HG03565 (cell line): Measurements from ENCODE around the gene C16orf74.

Experiments
- ATAC-seq: cut with Tn5 transposase; IDR thresholded peaks from one replicate; pipeline ENCODE4 v1.9.1; 2021; ENCODE audit warnings: mild to moderate bottlenecking, moderate library complexity; ENCODE audit not compliant: unreplicated experiment

The C16orf74 gene

DNA sequence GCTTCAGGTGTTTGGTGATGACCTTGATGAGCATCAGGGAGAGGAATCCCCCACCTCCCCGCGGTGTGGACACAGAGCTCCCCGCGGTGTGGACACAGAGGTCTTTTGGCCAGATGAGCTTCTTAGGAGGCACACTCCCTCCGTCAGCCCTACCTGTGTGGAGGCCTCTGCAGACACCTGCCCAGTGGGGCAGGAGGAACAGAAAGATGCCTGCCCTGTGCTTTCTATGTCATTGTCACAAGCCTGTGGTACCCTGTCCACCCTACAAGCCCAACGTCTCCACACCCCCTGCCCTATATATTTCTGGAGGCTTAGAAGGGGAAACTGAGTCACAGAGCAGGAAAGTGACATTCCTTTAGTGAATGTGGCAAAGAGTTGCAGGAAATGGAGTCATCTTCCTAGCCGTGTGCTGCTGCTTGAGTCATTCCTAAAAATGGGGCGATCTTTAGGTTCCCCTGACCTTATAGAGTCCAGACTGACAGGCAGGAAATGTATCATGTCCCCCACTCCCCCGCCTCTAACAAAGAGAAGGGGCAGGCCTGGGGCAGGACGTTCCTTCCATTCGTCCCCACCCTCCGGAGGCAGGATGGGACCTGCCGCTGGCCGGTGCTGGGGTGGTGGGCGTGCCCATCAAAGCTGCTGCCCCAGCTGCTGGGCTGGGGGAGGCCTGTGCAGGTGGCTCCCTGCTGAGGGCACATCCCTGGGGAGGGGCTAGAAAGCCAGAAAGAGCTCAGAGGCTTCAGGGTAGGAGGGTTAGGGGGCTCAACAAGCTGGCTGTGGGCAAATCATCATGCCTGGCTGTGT lies 1.0 kb upstream of the C16orf74 start:
- ATAC-seq, result no peak

DNA sequence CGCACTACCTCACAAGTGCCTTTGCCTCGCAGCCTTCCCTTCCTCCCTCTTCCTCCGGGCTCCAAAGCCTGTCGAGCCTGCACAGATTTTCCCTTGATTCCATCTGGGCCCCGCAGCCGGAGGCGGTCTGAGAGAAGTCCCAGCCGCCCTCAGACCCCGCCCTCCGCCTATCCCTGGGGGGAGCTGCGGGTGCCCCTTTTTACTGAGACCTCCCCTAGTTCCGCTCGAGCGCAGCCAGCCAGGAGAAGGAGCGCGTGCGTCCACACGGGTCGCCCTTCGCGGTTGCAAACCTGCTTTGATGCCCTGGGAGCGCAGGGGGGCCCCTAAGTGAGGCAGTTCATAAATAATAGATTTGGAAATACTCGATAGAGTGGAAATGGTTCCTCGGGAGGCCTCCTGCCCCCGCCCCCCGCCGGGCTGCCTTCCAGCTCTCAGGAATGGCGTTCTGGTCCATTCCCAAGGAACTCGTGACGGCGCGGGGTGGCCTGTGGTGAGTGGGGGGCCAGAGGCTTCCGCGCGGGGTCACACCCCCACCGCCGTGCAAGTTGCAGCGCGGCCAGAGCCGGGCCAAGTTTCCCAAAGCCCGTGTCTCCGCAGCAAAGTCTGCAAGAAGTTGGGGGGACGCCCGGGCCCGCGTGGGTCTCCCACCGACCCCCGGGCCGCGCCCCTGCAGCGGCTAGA lies 610 bp downstream of the C16orf74 start:
- no peak for ATAC-seq

DNA sequence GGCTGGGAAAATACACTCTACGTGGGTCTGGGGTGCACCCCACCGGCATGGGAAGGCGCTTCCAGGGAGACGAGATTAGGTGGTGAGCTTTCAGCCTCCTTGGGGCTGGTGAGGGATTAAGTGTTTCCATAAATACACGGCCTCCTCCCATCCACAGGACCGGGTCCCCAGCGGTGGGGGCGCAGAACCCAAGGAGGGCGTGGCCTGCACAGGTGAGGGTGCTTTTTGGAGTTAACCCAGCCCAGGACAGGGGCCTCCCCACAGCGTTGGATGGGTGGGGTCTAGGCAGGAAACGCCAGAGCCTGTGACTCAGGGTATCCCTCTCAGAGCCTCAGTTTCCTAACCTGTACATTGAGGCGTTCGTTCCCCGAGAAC lies 1.1 kb downstream of the C16orf74 start:
- no peak for ATAC-seq

DNA sequence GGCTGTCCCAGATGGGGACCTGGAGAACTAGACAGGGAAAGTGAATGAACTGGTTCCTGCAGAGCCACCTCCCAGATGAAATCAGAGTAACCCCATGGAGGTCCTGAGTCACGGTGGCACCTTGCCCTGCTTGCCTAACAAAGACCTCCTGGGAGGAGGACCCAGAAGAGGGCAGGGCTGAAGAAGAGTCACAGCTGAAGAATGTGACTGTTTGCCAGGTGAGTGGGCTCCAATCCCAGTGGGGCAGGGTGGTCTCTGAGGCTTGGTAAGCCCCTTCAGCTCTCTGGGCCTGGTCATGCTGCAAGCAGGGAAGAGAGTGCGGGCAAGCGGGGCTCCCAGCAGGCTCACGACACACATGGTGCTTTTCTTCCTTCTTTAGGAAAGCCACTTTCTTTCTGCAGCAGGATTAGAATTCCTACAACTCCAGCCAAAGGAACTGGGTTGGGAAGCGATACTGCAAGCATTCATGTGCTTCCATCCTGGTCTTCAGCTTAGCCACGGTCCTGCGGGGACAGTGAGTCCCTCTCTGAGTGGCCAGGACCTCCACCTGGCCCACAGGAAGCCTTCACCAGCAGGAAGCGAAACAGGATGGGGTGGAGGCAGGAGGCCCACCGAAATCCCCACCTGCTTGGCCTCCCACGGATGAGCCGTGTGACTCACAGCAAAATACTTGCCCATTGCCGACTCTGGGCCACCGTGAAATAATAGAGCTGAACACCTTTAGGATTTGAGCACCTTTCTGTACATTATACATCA lies 4.3 kb downstream of the C16orf74 start:
- ATAC-seq, result no peak

DNA sequence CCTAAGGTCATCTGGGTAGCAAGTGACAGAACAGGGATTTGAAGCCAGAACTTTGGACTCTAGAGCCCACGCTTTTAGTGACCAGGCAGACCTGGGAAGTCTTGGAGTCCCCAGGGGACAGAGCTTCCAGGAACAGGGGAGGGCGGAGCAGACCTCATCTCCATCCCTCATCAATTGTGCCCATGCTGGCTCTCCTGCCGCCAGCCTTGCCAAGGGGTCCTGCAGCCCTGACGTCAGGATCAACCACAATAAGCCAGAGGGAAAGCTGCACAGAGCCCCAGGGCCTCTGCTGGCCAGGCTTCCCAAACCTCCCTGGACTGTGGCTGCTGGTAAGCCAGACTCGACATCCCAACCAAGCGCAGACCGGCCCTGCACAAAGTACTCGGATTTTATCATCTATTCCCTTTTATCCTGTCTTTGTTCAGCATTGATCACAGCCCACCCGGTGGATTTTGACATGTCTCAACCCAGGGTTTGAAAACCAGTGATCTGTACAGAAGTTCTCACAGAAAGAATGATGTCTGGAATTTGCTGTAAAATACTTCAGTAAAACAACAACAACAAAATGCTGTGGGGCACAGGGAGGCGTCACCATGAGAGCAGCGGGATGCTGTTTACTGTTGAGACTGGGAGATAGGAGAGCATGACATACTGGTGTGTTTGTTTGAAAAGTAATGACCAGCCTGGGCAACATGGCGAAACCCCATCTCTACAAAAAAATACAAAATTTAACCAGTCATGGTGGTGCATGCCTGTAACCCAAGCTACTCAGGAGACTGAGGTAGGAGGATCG lies 11.8 kb downstream of the C16orf74 start:
- ATAC-seq, result no peak

DNA sequence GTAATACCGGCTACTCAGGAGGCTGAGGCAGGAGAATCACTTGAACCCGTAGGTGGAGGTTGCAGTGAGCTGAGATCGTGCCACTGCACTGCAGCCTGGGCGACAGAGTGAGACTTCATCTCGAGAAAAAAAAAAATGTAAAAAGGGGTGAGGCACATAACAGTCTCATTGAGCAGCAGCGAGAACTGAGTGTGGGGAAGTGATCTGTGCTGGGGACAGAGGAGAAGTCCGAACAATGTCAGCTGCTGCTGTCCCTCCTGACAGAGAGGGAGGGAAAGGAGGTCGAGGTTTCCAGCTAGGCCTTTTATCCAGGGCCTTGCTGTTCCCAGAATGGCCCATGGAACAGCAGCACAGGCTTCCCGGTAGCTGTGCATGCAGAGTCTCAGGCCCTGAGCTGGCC lies 14.0 kb downstream of the C16orf74 start:
- no peak for ATAC-seq

DNA sequence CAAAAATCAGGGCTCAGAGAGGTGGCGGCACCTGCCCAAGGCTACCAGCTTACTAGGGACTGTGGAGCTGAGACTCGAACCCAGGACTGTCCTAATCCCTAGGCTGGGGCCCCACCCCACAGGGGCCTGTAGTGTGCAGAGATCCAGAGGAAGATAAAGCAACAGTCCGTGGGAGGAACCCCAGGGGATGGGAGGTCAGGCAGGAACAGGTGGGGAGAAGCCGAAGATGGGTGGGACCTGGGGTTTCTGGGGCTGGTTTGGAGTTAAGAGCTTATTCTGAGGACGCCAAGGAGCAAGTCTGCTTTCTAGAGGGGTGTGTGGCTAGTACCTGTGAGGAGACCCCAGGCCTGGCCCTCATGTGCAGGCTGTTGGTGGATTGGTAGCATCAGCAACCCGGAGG lies 14.9 kb downstream of the C16orf74 start:
- ATAC-seq, result no peak

DNA sequence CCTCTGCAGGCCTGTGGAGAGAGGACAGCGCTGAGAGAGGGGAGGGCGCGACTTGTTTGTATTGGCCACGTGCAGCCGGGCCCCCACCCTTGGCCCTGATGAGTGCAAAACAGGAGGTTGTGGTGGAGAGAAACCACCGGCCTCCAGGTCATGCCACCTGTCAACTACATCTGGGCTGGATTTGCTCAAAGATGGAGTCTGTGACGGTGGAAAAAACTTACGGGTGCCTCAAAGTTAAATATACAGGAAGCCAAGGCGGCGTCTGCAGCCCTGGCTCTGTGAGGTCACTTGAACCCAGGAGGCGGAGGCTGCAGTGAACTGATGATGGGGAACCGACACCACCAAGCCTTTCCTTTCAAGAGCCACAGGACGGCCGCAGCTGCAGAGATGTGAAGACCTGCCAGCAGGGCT lies 15.7 kb downstream of the C16orf74 start:
- ATAC-seq, result no peak

DNA sequence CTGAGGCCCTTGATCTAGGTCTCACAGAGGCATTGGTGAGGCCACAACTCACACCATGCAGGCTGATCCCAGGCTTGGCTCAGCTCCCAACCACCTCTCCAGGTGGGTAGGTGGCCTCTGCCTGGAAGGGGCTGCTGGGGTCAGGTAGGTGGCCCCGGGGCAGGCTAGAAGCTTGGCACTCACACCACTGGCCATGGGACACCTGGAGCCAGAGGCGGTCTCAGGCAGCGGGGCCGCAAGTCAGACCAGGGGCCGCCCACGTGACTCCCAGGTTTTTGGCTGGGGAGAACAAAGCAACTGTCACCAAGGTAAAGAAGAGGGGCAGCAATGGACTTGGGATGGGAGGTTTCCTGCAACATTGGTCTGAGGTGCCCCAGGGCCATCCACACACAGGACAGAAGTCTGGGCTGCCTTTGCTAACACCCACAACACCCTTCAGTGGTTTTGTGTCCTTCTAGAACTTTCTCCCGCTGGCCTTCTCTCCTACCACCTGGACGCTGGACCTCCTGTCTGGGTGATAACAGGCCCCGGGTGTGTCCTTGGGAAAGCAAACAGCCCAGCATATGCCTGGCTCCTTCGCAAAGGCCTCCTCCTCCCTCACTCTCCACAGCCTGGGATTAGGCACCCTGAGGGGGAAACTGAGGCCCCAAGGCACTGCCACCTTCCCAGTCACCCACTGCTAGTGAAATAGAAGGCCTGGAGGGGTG lies 16.4 kb downstream of the C16orf74 start:
- ATAC-seq, result no peak

DNA sequence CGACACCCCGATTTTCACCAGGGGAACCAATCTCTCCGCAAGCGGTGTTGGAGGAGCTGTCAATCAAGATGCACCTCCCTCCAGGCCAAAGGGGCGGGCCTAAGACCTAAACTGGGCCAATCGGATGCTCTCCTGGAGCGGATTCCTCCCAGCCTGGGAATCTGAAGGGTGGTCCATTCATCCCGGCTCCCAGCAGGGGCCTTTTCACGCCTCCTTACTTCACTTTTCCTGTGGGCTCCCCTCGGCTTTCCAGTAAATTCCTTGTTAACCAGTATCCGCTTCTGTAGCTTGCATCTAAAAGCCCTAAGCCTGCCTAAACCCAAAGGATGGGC lies 17.1 kb downstream of the C16orf74 start:
- no peak for ATAC-seq

DNA sequence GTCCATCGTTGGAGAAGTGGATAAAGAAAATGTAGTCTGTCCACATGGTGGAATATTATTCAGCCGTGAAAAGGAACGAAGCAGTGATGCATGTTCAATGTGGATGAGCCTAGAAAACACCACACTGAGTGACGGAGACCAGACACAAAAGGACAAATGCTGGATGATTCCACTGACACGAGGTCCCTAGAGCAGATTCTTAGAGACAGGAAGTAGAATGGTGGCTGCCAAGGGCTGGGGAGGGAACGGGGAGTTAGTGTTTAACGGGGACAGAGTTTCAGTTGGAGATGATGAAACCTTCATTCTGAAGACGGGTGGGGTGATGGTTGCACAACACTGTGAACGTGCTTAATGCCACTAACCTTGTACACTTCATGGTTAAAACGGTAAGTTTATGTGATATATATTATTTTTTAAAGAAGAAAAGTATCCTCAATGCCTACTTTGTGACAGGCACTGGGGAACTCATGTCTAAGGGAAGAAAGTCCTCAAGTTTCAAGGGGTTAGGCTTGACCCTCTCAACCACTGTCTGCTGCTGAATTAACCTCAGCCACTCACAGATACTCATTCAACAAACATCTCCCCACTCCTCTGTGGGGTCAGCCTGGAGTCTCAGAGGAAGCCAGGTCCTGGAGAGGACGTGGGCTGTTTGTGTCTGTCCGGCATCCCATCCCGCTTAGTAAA lies 17.6 kb downstream of the C16orf74 start:
- no peak for ATAC-seq

DNA sequence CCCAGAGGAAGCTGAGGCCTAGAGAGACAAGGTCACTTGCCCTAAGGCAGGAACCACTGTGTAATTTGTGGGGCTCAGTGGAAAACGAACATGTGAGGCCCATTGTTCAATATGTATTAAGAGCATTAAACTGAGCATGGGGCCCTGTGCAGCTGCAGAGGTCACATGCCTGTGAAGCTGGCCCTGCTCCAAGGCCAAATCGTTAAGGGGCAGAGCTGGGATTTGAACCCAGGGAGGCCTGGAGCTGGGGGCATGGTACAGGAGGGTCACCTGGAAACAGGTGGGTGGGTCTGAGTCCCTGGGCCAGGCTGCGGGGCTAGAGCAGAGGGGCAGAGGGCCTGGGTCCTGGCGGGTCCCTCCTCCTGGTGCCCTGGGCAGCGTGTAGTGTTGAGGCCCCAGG lies 19.7 kb downstream of the C16orf74 start:
- no peak for ATAC-seq

DNA sequence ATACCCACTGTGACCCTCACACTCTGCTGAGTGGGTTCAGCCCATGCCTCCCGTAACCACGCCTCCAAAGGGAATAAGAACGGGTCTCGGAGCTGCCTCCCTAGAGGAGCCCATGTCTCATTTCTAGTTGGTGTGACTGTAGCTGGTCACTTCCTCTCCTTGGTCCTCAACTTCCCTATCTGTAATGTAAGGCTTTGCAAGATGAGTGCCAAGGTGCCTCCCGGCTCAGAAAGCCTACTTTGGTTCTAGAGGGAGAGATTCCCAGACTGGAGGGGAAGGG lies 20.8 kb downstream of the C16orf74 start:
- no peak for ATAC-seq

DNA sequence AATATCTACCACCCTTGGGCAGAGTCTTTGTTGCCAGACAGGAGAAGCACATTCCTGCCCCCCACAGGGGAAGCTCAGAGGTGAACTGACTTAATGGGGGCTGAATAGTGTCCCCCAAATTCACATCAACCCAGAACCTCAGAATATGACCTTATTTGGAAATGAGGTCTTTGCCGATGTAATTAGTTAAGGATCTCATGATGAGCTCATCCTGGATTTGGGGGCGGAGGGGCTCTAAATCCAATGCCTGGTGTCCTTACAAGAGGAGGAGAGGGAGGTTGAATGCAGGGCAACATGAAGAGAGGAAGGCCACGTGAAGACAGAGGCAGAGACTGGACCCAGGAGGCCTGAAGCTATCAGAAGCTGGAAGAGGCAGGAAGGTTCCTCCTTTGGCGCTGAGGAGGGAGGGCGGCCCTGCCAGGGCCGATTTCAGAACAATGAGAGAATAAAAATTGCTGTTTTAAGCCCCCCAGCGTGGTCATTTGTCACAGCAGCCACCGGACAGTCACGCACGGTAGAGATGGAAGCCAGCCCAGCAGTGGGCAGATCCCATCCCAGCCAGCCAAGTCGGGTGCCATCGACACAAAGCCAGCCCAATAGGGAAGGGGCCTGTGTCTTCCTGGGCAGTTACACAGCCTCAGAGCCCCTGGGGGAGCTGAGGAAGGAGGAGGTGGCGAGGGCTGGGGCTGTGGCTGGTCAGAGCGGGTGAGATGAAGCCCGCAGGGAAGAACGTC lies 21.3 kb downstream of the C16orf74 start:
- ATAC-seq, result no peak

DNA sequence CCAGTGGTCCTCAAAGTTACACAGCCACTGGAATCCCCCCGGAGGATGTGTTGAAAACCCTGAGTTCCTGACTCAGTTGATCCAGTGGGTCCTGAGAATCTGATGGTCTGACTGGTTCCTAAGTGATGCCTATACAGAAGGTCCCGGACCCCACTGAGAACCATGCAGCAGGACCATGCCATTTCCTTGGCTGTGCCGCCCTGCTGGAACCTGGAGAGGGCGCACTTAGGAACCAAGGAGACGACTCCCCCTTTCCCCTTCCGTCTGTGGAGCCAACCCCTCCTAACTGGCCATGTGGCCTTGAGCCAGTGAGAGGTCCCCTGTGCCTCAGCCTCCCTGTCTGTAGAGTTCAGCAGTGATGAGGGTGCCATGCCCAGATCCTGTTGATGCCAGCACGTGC lies 22.0 kb downstream of the C16orf74 start:
- ATAC-seq, result no peak

DNA sequence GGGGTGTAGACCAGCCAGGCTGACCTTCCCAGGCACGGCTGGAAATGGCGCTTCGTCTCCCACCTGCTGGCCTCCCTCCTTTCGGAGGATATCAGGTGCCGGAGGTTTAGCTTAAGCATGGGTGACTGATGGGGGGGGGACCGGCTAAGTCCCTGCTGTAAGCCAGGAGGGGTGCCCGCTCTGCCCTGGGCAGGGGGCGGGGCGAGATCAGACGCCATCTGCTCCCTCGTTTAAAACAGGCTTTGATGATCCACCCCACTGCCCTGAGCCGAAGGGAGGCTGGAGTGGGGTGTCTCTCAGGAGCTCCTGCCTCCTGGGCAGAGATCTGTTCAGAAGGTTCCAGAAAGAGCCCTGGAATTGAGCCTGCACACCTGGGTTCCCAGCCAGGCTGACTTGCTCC lies 26.0 kb downstream of the C16orf74 start:
- no peak for ATAC-seq

DNA sequence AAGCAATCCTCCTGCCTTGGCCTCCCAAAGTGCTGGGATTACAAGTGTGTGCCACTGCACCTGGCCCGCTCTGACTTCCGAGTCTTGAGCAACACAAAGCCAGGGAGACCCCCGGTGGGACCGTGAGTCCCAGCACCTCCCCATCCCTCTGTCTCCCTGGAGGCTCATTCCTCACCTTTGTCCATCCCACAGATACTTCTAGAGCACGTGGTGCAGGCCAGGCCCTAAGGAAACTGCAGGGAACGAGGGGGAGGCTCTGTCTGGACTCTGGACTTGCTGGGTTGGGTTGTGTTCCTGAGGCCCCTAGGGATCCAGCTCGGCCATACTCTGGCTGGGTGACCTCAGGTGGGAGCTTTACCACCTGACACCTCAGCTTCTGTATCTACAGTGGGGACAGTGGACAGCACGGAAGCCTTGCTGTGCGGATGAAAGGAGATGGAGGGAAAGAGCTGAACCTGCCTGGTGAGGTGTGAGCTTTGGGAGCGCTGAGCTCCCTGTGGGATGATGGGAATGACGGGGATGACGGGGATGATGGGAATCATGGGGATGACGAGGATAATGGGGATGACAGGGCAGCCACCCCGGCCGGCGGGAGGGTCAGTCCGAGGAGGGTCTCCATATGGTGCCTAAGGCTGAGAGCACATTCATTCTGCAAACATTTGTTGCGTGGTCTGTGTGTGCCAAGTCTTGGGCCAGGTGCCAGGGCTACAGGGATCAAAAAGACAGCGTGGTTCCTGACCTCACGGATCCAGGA lies 26.6 kb downstream of the C16orf74 start:
- ATAC-seq, result no peak

DNA sequence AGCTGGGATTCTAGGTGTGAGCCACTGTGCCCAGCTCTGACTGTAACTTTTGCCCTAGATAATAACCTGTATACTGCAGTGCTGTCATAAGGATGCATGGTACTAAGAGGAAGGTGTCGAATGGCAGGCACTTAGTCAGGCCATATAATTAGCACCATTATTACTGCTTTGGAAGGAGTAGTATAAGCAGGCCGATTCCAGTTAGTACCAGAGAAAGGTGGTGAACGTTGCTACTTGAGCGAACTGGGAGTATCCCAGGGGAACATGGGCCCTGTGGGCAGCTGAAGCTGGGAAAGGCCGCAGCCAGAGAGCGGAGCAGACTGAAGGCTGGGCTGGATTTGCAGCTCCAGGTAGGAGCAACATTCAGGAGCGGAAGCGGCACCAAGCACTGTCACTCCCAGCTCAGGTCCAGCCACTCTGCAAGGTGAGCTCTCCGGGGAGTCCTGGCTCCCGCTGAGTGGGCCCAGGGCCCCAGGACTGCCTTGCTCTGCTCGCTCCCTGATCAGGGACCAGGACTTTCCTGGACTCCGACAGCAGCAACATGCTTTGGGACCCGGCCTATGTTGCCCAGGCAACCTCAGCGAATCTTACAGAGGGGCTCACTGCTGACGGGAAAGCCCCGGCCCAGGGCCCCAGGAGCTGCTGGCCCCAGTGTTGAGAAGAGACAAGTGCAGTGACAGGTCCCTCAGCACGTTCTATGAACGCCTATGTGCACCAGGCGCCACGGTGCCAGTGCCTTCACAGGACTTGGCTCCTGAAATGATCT lies 28.6 kb downstream of the C16orf74 start:
- no peak for ATAC-seq
